22Rv1 (cell line): ENCODE data around the gene SIN3B.

Source experiments
- H3K27ac ChIP-seq: fragments of 450-650 bp; 2 replicates; pipeline ENCODE4 v1.5.1; 2017
- ZFX ChIP-seq: fragments of 450-650 bp; IDR thresholded peaks from 2 replicates; pipeline ENCODE4 v1.6.1; 2017; ENCODE audit warnings: antibody characterized with exemption, borderline replicate concordance
- TF ChIP-seq, protein P1 (sequence below): fragments of 450-650 bp; IDR thresholded peaks from 2 replicates; pipeline ENCODE4 v1.5.1; 2017; ENCODE audit warnings: mild to moderate bottlenecking

The SIN3B gene

DNA sequence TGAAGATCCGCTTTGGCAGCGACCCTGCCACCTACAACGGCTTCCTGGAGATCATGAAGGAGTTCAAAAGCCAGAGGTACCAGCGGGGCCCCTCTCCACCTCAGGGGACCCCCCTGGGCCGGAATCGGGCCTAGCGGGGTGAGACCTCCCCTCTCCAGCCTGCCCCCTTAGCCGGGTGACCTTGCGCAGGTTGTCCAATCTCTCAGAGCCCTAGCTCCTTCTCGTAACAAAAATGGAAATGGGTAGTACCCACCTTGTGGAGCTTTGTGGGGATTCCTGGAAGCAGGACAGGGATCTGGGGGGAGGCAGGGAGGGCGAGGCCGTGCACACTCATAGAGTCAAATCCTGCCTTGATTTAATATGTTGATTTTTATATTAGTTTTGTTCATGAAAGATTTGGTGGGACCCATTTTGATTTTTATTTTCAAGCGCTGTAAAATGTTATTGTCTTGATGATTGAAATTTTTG is 658 bp downstream of the SIN3B start:
- peak overlapping the region; percentile 81 for H3K27ac ChIP-seq
- TF ChIP-seq, protein P1, sequence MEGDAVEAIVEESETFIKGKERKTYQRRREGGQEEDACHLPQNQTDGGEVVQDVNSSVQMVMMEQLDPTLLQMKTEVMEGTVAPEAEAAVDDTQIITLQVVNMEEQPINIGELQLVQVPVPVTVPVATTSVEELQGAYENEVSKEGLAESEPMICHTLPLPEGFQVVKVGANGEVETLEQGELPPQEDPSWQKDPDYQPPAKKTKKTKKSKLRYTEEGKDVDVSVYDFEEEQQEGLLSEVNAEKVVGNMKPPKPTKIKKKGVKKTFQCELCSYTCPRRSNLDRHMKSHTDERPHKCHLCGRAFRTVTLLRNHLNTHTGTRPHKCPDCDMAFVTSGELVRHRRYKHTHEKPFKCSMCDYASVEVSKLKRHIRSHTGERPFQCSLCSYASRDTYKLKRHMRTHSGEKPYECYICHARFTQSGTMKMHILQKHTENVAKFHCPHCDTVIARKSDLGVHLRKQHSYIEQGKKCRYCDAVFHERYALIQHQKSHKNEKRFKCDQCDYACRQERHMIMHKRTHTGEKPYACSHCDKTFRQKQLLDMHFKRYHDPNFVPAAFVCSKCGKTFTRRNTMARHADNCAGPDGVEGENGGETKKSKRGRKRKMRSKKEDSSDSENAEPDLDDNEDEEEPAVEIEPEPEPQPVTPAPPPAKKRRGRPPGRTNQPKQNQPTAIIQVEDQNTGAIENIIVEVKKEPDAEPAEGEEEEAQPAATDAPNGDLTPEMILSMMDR: no peak
- no peak for TF ChIP-seq ZFX

DNA sequence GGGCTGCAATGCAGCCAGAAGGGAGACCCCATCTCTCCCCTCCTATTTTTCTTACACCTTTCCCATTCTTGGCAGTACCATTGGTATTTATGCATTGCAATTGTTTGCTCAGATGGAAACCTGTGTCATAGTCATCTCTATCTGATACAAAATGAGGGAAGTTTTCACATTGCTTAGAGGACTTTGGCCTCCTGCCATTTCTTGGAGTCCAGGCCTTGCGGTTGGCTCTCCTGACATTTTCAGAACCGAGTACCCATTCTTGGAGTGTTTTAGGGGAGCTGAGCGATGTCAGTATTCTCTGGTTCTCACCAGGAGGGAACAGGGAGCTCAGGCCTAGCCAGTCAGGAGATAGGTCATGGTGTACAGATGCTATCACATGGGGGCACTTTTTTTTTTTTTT is 1.5 kb downstream of the SIN3B start:
- TF ChIP-seq ZFX: no peak
- TF ChIP-seq, protein P1: no peak
- H3K27ac ChIP-seq: no peak overlapping the region

DNA sequence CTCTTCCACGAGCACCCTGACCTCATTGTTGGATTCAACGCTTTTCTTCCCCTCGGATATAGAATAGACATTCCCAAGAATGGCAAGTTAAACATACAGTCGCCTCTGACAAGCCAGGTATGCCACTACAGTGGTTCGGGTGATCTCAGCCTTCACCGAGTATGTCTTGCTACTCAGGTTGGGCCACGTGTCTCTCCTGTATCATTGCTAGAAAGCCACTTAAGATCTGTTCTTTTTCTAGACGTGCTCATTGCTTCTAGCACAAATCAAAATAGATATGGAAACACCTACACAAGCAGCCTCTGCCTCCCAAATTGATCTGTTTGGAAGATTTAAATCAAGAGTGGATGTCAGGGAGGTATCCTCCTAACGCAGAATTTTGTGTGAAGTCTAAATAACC is 2.3 kb downstream of the SIN3B start:
- TF ChIP-seq, protein P1: no peak
- TF ChIP-seq ZFX: no peak

DNA sequence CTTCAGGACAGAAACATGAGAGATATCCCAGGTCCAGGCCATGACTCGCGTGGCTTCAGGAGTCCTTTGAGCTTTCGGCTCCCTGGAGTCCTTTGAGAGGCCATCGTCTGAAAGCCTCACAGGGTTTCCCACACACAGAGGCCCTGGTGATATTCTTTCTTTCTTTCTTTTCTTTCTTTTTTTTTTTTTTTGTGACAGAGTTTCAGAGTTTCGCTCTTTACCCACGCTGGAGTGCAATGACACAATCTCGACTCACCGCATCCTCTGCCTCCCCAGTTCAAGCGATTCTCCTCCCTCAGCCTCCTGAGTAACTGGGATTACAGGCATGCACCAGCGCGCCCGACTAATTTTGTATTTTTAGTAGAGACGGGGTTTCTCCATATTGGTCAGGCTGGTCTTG is 5.5 kb downstream of the SIN3B start:
- TF ChIP-seq ZFX: no peak
- TF ChIP-seq, protein P1: no peak
- no peak overlapping the region for H3K27ac ChIP-seq

More for the DNA sequence above, 2.3 kb downstream of the SIN3B start:
- H3K27ac ChIP-seq: no peak overlapping the region

DNA sequence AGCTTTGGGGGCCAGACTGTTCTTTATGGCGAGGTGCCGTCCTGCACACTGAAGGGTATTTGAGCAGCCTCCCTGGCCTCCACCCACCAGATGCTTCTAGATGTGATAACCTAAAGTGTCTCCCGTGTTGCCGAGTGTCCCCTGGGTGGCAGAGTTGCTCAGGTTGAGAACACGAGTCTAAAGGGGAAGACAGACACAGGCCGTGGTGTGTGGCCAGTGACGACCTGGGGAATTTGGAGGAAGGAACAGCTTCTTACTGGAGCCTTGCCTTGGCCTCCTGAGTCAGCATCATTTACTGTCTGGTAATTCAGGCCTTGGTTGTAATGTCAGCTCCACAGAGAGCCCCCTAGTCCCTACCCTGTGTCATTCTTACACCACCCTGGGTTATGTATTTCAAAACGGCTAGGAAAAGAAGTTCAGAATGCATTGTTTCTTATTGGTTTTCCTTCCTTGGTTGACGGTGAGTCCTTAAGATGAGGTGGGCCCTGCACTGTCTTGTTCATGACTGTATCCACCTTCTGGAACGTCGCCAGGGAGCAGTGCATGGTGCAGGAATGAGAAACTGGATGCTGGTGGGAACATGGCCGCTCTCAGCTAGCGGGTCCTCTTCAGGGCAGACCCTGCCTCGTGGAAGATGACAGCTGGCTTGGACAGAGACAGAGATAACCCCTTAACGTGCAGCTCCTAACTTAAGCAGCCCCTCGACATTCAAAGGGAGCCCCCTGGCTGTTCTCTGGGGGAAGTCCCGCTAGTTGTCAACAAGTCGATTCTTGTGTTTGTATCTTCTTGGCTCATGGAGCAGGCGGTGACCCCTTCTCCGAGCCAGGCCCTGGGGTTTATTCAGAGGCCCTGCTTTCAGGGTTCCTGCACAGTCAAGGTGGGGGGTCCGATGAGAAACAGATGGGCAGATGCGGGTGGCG is 7.2 kb downstream of the SIN3B start:
- no peak overlapping the region for H3K27ac ChIP-seq
- TF ChIP-seq, protein P1: no peak
- no peak for TF ChIP-seq ZFX

DNA sequence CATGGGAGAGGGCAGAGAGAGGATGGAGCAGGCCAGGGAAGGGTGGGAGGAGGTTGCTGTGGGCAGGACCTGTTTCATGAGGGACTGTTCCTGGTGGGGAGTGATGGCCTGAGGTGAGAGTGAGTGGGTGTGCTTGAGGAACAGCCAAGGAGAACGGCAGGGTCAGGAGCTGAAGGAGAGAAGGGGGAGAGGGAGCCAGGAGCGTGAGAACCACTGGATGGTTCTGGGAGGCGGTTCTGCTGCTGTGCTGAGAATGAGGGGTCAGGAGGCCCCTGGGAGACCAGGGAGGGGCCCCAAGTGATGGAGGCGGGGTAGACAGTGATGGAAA is 7.8 kb downstream of the SIN3B start:
- no peak overlapping the region for H3K27ac ChIP-seq
- TF ChIP-seq, protein P1: no peak
- no peak for TF ChIP-seq ZFX

DNA sequence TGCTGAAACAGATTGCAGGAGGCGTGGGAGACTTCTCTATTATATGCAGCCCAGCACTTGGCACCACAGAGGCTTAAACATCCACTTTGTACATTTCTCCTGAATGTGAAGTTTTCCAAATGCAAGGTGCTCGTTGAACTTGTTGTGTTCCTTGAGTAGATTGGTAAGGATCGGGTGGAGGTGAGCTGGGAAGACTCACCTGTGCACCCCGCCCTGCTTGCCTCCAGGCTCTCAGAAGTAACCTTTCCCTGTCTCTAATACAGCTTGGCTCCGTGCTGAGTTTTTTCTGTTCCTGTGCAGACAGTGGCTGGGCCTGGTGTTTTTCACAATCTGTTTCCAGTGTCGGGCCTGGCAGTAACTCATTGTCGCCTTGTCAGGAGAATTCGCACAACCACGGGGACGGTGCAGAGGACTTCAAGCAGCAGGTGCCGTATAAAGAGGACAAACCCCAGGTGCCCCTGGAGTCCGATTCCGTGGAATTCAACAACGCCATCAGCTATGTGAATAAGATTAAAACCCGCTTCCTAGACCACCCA is 12.3 kb downstream of the SIN3B start:
- H3K27ac ChIP-seq: no peak overlapping the region
- no peak for TF ChIP-seq ZFX
- TF ChIP-seq, protein P1: no peak
